C4-2B (cell line): Measurements from ENCODE around the gene LMO4.

Experiments
- CTCF ChIP-seq: fragments of 450-650 bp; conservative IDR thresholded peaks from 2 replicates; pipeline ENCODE4 v1.5.1; 2017; ENCODE audit warnings: mild to moderate bottlenecking
- ZFX ChIP-seq: fragments of 450-650 bp; IDR thresholded peaks from 2 replicates; pipeline ENCODE4 v1.6.1; 2017

DNA sequence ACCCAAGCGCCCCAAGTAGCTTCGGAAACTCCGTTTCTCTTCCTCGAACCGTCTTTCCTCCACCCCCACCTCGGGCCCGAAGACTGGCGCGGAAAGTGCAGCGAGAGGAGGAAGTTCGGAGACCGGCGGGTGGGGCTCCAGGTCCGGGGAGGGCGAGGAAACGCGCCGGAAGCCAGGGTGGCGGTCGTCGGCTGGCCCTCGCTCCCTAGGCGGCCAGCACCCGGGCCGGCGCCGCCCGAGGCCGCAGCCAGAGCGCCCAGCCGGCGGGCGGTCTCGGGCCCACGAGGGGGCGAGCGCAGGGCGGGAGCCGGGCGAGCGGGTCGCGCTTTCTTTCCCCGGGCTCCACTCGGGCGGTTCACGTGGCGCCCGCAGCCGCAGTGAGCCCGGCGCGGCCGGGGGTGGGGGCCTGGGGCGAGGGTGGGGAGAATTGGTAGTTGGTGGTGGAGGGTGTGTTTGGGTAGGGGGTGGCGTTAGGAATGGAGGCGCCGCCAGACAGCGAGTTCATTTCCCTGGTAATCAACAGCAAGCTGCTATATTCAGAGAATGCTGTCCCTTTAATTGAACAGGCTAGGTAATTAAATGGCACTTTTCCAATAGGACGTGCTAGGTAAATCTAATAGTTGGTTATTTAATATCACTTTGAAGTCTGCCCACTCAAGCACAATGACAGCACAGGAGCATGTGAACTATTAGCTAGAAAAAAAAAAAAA is 6.7 kb downstream of the LMO4 start:
- TF ChIP-seq CTCF (peak; percentile 51), ZFX (0 out of 2 replicates have a peak, but pooled peaks have one; percentile 36)
